ENCODE measurements around the gene SLC39A7. TPM values are rescaled to one million over a fixed set of nuclear protein-coding genes. Genes with fewer than 3 reads are reported as not detected.

The SLC39A7 gene
- total and polyA plus RNA-seq, 2 of the 13 experiments (the other 11 are each of a cell fraction or from before 2014, with no cell fraction given): 142 to 229 TPM

DNA sequence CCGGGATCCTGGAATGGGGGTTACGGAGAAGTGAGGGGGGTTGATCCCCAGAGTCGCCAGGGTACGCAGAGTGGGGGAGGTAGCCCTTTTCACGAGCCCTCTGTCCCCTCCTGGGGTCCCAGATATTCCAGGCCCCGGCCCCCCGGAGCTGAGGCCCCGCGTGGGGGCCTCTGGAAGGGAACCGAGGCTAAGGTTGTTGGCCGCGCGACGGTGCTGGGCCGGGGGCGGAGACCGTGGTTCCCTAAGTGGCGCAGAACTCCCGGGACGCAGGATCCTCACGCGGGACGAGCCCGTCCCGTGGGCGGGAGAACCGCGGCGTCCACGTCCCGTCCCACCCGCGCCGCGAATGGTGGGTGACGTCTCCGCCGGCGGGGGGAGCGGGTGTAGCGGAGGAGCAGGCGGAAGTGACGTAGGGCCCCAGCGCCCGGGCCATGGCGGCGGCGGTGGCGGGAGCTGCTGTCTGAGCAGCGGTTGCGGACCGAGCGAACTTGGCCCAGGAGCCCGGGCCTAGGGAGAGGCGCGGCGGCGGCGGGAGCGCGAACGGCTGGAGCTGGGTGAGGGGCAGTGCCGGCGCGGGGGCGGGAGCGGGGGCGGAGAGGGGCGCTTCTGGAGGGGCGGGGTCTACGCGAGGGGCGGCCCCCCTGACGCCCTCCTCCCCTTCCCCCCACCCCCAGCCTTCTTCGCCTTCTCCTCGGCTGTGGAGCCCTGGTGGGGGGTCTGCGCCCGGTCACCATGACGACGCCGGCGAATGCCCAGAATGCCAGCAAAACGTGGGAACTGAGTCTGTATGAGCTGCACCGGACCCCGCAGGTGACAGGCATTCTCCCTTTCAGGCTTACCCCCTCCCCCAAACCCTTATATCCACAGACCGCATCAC lies 7.7 kb downstream of the SLC39A7 start, which contains the start of gene RING1 (continued):
- 0 out of 2 replicates have a peak, but pooled peaks have one; percentile 49 for TF ChIP-seq TOE1 (CRISPR knock-in tag; IDR thresholded peaks at IDR 0.05)
- no peak; the same call in 1 of the 2 replicates for TF ChIP-seq ZNF839 (CRISPR knock-in tag; IDR thresholded peaks at IDR 0.05; ENCODE audit: borderline replicate concordance)
- peak; percentile 85; the same call in 1 of the 2 replicates for TF ChIP-seq ZNF772 (CRISPR knock-in tag; IDR thresholded peaks at IDR 0.05)
- TF ChIP-seq ZNF546 (CRISPR knock-in tag; conservative IDR thresholded peaks at IDR 0.05): no peak; the same call in 1 of the 2 replicates
- TF ChIP-seq AKAP8 (CRISPR knock-in tag; IDR thresholded peaks at IDR 0.05): 0 out of 2 replicates have a peak, but pooled peaks have one; percentile 87
- peak; percentile 60; the same call in 1 of the 2 replicates for TF ChIP-seq ZNF780A (CRISPR knock-in tag; IDR thresholded peaks at IDR 0.05)
- TF ChIP-seq ZNF138 (CRISPR knock-in tag; IDR thresholded peaks at IDR 0.05; ENCODE audit: low read depth): peak; percentile 67
- no peak for TF ChIP-seq ZNF350 (CRISPR knock-in tag; IDR thresholded peaks at IDR 0.05; ENCODE audit: borderline replicate concordance, low read depth)
- TF ChIP-seq FOXC1 (CRISPR knock-in tag; IDR thresholded peaks at IDR 0.05; ENCODE audit: borderline replicate concordance): no peak
- no peak; the same call in none of the 2 replicates for TF ChIP-seq ZBTB7B (CRISPR knock-in tag; IDR thresholded peaks at IDR 0.05)
- TF ChIP-seq ZNF34 (CRISPR knock-in tag; IDR thresholded peaks at IDR 0.05; ENCODE audit: borderline replicate concordance): no peak
- TF ChIP-seq, protein P1, sequence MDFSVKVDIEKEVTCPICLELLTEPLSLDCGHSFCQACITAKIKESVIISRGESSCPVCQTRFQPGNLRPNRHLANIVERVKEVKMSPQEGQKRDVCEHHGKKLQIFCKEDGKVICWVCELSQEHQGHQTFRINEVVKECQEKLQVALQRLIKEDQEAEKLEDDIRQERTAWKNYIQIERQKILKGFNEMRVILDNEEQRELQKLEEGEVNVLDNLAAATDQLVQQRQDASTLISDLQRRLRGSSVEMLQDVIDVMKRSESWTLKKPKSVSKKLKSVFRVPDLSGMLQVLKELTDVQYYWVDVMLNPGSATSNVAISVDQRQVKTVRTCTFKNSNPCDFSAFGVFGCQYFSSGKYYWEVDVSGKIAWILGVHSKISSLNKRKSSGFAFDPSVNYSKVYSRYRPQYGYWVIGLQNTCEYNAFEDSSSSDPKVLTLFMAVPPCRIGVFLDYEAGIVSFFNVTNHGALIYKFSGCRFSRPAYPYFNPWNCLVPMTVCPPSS (IDR thresholded peaks at IDR 0.05): no peak
- TF ChIP-seq, protein P2, sequence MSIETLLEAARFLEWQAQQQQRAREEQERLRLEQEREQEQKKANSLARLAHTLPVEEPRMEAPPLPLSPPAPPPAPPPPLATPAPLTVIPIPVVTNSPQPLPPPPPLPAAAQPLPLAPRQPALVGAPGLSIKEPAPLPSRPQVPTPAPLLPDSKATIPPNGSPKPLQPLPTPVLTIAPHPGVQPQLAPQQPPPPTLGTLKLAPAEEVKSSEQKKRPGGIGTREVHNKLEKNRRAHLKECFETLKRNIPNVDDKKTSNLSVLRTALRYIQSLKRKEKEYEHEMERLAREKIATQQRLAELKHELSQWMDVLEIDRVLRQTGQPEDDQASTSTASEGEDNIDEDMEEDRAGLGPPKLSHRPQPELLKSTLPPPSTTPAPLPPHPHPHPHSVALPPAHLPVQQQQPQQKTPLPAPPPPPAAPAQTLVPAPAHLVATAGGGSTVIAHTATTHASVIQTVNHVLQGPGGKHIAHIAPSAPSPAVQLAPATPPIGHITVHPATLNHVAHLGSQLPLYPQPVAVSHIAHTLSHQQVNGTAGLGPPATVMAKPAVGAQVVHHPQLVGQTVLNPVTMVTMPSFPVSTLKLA (IDR thresholded peaks at IDR 0.05): no peak
- no peak for TF ChIP-seq ZNF354B (CRISPR knock-in tag; IDR thresholded peaks at IDR 0.05)
- 0 out of 2 replicates have a peak, but pooled peaks have one; percentile 16 for TF ChIP-seq KDM6A (CRISPR knock-in tag; IDR thresholded peaks at IDR 0.05; ENCODE audit: low read depth)
- peak; percentile 96 for TF ChIP-seq CREB1 (IDR thresholded peaks at IDR 0.05)
- TF ChIP-seq CREB1 (CRISPR knock-in tag; IDR thresholded peaks at IDR 0.05): no peak
- TF ChIP-seq MBNL3 (CRISPR knock-in tag; conservative IDR thresholded peaks at IDR 0.05): no peak
- TF ChIP-seq THAP8 (CRISPR knock-in tag; IDR thresholded peaks at IDR 0.05; ENCODE audit: borderline replicate concordance): peak; percentile 33; the same call in 1 of the 2 replicates
- TF ChIP-seq HOMEZ (CRISPR knock-in tag; IDR thresholded peaks at IDR 0.05; ENCODE audit: low read depth): no peak
- TF ChIP-seq NAIF1 (CRISPR knock-in tag; IDR thresholded peaks at IDR 0.05; ENCODE audit: borderline replicate concordance): no peak
- TF ChIP-seq, protein P3, sequence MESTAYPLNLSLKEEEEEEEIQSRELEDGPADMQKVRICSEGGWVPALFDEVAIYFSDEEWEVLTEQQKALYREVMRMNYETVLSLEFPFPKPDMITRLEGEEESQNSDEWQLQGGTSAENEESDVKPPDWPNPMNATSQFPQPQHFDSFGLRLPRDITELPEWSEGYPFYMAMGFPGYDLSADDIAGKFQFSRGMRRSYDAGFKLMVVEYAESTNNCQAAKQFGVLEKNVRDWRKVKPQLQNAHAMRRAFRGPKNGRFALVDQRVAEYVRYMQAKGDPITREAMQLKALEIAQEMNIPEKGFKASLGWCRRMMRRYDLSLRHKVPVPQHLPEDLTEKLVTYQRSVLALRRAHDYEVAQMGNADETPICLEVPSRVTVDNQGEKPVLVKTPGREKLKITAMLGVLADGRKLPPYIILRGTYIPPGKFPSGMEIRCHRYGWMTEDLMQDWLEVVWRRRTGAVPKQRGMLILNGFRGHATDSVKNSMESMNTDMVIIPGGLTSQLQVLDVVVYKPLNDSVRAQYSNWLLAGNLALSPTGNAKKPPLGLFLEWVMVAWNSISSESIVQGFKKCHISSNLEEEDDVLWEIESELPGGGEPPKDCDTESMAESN (CRISPR knock-in tag; conservative IDR thresholded peaks at IDR 0.05): peak; percentile 95
- TF ChIP-seq ZMYM4 (CRISPR knock-in tag; IDR thresholded peaks at IDR 0.05): no peak
